LNCAP (cell line): ENCODE data around the gene RASL12.

Experiments used
- TF ChIP-seq, protein P1 (sequence below): fragments of 450-650 bp; IDR thresholded peaks from 2 replicates; pipeline ENCODE4 v1.5.1; 2017; ENCODE audit warnings: mild to moderate bottlenecking

RASL12 gene

DNA sequence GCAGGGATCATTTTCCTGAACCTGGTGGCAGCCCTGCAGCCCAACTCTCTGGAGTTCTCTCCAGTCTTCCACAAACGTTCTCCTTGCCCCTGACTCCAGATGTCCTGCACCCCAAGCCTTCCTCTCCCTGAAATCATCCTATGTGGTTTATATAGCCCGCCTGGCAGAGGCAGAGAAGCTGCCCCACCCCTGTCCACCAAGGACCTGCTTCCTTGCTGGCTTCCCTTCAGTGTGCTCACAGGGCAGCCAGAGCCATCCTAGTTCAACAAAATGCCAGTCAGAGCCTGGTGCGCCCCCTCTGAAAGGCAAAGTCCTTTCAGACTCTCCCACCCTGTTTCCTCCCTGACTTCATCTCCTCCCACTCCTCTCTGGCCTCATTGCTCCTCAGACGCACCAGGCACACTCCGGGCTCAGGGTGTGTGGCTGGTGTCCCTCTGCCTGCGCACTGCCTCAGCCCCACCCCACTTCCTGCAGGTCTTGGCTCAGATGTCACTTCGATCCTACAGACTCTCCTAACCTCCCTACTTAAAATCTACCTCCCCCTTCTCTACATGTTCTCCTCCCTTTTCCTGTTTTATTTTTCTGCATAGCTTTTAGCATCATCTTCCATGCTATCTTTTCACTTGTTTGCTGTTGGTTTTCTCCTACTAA lies 14.6 kb upstream of the RASL12 start:
- TF ChIP-seq, protein P1, sequence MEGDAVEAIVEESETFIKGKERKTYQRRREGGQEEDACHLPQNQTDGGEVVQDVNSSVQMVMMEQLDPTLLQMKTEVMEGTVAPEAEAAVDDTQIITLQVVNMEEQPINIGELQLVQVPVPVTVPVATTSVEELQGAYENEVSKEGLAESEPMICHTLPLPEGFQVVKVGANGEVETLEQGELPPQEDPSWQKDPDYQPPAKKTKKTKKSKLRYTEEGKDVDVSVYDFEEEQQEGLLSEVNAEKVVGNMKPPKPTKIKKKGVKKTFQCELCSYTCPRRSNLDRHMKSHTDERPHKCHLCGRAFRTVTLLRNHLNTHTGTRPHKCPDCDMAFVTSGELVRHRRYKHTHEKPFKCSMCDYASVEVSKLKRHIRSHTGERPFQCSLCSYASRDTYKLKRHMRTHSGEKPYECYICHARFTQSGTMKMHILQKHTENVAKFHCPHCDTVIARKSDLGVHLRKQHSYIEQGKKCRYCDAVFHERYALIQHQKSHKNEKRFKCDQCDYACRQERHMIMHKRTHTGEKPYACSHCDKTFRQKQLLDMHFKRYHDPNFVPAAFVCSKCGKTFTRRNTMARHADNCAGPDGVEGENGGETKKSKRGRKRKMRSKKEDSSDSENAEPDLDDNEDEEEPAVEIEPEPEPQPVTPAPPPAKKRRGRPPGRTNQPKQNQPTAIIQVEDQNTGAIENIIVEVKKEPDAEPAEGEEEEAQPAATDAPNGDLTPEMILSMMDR: no peak

DNA sequence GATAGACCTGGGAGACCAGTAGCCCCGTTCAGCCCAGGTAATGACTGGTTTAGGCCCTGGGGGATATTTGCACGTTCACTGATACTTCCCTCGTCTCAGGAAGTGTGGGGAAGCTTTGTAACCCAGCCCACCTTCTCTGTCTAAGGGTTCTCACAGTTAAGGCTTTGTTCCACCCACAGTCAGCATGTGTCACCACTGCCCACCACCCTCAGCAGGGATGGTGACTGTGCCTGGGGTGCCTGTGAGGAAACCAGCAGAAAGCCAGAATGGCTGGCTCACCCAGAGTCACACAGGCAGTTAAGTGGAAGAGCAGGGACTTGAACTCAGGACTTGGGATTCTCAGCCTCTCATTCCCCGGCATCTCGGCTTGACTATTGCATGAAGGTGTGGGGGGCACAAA lies 14.0 kb upstream of the RASL12 start:
- TF ChIP-seq, protein P1: no peak

DNA sequence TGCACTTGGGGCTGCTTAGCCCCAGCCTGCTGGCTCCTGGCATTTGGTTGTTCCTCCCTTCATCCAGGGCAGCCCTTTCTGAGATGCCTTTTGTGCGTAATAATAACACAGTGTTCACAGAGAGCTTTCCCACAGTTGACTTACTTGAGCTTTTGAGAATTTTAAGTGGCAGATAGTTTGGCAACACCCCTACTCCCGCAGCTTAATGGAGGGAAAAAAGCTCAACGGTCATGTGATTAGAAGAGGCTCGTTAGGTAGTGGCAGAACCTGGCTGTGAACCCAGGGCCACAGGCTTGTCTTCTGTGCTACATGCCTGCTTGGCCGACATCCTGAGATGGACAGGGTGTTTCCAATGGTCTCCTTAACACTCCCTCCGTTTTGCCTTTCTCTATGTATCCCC lies 13.5 kb upstream of the RASL12 start:
- TF ChIP-seq, protein P1: no peak

DNA sequence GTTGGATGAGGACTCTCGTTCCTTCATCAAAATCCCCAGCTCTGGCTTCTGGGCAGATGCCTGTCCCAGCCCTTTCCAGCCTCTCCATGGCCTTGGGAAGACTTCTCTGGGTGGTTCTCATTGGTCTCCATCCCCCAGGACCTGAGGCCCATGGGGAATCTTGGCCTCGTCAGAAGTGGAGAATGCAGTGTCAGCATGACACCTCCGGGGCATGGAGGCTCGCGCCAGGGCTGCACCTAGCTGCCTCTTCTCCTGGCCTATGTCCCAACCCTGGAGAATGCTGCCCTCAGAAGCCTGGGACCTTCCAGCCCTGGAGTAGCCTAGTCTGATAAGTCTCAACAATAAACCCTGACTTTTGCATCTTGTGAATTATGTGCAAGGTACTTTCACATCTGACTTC lies 11.8 kb upstream of the RASL12 start:
- TF ChIP-seq, protein P1: no peak

DNA sequence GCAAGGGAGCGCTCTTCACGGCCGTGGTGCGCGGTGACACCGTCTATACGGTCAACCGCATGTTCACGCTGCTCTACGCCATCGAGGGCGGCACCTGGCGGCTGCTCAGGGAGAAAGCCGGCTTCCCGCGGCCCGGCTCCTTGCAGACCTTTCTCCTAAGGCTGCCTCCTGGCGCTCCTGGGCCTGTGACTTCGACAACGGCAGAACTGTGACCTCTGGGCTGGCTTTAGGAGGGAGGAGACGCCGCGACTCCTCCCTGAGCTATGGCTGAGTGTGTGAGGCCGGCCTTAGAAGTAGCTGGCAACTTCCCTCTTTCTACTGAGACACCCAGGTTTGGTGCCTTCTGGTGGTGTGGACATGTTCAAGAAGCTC lies 10.2 kb upstream of the RASL12 start:
- TF ChIP-seq, protein P1: peak; percentile 29; the same call in 1 of the 2 replicates

DNA sequence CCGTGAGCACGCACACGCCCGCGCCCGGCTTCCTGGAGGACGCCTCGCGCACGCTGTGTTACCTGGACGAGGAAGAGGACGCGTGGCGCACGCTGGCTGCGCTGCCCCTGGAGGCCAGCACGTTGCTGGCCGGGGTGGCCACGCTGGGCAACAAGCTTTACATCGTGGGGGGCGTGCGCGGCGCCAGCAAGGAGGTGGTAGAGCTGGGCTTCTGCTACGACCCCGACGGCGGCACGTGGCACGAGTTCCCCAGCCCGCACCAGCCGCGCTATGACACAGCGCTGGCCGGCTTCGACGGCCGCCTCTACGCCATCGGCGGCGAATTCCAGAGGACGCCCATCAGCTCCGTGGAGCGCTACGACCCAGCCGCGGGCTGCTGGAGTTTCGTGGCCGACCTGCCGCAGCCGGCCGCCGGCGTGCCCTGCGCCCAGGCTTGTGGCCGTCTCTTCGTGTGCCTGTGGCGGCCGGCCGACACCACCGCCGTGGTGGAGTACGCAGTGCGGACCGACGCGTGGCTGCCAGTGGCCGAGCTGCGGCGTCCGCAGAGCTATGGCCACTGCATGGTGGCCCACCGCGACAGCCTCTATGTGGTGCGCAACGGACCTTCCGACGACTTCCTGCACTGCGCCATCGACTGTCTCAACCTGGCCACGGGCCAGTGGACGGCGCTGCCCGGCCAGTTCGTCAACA lies 9.6 kb upstream of the RASL12 start:
- TF ChIP-seq, protein P1: no peak

DNA sequence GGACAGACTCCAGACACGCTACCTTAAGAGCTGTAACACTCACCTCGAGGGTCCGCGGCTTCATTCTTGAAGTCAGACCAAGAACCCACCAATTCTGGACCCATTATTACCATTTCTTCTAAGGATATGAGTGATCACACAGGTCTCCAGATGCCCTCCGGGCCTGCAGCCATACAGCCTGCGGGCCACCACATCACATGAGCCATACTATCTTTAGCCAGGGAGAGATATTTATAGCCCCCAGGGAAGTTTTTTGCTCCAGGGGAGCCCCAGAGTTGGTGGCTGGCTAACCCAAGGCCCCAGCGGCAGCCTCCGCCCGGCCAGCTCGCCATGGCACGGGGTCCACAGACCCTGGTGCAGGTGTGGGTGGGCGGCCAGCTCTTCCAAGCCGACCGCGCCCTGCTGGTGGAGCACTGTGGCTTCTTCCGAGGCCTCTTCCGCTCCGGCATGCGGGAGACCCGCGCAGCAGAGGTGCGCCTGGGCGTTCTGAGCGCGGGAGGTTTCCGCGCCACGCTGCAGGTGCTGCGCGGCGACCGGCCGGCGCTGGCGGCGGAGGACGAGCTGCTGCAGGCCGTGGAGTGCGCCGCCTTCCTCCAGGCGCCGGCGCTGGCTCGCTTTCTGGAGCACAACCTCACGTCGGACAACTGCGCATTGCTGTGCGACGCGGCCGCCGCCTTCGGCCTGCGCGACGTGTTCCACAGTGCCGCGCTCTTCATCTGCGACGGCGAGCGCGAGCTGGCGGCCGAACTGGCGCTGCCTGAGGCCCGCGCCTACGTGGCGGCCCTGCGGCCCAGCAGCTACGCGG lies 8.9 kb upstream of the RASL12 start, which contains the start of gene KBTBD13:
Gene KBTBD13, plus strand, starts transcription at position 261 of the 805 bp plus-strand sequence. Its CDS starts 70 bp downstream, at position 331.
- TF ChIP-seq, protein P1: no peak
